Activated naive CD4-positive, alpha-beta T cell (primary cell): Measurements from ENCODE around the gene KIF13A.
"Not testable (repeated sequence)": the region's sequence is repeated elsewhere in the genome, so short reads cannot be mapped to it uniquely, and the experiment has no call there.

ENCODE experiments used
- DNase-seq, 4 experiments: peaks; one replicate each; lab custom pipeline; 2025; lab: John Stamatoyannopoulos, UW

Gene KIF13A

GRCh38 chr6:17932330-17932852 lies 55.0 kb downstream of the KIF13A start:
- DNase-seq, result no peak

GRCh38 chr6:17931227-17931626 lies 56.2 kb downstream of the KIF13A start:
- no peak for DNase-seq

- DNase-seq, result no peak
These were observed 57.0 kb downstream of the KIF13A start for GRCh38 chr6:17930321-17930993.

GRCh38 chr6:17928514-17929430 lies 58.7 kb downstream of the KIF13A start:
- DNase-seq, result no peak

- DNase-seq, result no peak
These were observed 59.7 kb downstream of the KIF13A start for GRCh38 chr6:17927705-17928104.

- DNase-seq, result no peak
These were observed 64.0 kb downstream of the KIF13A start for GRCh38 chr6:17923401-17923863.

DNA sequence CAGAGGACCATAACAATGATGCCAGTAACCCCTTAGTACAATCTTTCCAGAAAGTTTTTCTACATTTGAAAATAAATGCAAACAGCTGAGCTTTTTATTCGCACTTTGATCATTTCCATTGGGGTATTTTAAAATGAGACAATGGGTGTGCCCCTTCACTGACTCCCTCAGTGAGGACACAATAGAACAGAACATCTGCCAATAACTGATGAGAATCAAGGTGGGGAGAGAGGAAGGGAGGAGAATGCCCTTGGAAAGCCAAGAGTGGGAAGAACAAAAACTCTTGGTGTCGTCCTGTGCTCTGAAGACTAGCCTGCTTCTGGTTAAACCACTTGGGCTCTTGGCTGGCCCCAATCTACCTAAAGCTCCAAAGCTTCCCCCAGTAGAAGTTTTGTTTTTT lies 66.0 kb downstream of the KIF13A start:
- DNase-seq, result no peak

DNA sequence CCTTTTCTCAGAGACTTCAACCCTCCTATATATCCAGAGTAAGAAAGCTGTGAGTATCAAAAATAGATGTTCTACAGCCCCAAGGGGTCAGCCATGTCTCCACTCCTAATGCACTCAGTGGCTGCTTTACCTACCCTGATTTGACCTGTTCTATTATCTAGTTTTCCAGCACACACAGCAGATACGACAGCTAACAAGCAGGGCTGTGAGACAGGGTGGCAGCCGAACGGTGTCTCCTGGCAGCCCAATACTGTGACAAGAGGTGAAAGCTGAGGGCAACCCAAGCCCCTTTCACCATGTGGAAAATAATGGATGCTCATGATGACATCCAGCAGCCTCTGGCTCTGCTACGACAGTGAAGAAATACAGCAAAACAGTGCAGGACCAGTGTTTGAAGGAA lies 67.9 kb downstream of the KIF13A start:
- no peak for DNase-seq

GRCh38 chr6:17917837-17918763 lies 69.3 kb downstream of the KIF13A start:
- no peak for DNase-seq

- DNase-seq, result no peak
These were observed 72.8 kb downstream of the KIF13A start for GRCh38 chr6:17914651-17915050.

DNA sequence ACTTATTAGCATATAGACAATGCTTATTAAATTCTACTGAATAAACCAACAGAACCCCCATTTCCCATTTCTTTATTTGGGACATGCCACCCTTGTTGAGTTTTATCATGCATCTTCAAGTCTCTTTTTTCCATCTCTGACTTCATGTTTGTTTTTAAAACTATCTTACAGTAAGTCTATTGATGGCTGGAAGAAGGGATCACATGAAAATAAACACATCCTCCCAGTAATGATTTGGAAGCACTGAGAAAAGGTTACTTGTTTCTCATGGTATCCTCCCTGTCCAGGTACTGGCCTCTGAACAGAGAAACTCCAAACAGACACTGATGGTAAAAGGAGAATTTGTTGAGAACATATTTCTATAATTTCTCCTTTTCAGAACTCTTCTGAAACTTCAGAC lies 74.9 kb downstream of the KIF13A start:
- no peak for DNase-seq

DNA sequence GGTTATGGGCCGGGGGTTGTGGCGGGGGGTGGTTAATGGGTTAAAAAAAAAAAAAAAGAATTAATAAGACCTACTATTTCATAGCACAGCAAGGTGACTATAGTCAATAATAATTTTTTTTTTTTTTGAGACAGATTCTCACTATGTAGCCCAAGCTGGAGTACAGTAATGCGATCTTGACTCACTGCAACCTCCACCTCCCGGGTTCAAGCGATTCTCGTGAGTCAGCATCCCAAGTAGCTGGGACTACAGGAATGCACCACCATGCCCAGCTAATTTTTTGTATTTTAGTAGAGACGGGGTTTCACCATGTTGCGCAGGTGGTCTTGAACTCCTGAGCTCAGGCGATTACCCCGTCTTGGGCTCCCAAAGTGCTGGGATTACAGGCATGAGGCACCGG lies 75.8 kb downstream of the KIF13A start:
- DNase-seq, result not testable (repeated sequence)

DNA sequence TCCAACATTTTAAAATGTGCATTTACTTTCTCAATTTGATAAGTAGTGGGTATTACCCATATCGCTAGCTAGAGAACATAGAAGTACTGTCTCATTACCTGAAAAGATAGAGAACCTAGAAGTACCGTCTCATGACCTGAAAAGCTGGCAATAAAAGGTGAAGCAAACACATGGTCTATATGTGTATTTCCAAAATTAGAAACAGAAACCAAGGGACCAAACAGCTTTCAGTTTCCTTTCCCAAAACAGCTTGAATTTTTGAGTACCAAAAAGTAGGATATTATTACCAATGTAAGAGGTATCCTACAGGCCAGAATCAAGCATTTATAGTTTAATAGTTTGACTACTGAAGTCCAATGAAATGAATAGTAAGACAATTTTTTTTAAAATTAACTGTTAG lies 77.2 kb downstream of the KIF13A start:
- DNase-seq, result no peak

DNA sequence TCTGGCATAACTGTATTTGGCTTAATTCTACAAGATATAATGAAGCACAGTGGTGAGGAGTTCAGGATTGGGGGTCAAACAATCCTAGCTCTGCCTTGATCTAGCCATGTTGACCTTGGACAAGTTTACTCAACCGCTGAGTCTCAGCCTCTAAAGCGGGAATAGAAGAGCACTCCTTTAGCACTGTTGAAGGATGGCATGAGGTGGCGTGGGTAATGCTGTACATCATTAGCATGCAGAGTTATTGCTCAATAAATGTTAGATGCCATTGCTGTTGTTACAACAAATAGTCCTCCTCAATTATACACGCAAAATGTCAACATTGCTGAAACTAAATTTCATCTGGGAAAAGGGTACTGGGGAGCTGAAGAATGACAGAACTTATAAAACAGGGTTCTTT lies 78.6 kb downstream of the KIF13A start:
- DNase-seq, result no peak

DNA sequence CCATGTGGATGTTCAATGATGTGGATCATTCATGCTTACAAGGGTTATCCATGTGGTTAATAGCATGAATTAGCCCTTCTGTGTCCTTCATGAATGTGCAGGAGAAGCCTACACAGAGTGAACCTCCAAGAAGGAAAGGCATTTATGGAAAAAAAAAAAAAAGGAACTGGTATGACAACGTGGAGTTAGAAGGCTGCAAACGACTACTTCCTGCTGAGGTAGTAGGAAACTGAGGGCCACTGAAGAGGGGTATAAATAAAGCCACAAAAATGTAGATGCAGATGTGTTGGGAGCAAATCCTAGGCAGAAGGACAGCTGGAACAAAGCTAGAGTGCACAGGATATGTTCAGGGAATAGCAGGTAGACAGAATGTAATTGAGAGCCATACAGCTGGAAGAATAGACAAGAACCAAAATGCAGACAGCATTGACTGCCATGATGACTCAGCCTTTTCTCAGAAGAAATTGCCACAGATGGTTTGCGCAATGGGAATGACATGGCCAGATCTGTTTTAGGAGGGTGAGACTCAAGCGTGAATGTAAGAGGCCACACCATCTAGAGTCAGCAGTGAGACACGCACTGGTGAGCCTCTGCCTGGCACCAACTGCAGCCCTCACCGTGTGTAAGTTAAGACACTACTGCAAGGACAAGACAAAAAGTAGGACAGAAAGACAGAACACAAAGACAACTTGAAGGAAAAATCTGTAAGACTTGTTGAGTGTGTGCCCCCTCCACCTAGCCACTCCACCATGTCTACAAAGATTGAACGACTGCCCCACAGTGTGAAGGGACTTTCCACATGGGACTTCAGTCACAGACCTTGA lies 79.8 kb downstream of the KIF13A start:
- no peak for DNase-seq

DNA sequence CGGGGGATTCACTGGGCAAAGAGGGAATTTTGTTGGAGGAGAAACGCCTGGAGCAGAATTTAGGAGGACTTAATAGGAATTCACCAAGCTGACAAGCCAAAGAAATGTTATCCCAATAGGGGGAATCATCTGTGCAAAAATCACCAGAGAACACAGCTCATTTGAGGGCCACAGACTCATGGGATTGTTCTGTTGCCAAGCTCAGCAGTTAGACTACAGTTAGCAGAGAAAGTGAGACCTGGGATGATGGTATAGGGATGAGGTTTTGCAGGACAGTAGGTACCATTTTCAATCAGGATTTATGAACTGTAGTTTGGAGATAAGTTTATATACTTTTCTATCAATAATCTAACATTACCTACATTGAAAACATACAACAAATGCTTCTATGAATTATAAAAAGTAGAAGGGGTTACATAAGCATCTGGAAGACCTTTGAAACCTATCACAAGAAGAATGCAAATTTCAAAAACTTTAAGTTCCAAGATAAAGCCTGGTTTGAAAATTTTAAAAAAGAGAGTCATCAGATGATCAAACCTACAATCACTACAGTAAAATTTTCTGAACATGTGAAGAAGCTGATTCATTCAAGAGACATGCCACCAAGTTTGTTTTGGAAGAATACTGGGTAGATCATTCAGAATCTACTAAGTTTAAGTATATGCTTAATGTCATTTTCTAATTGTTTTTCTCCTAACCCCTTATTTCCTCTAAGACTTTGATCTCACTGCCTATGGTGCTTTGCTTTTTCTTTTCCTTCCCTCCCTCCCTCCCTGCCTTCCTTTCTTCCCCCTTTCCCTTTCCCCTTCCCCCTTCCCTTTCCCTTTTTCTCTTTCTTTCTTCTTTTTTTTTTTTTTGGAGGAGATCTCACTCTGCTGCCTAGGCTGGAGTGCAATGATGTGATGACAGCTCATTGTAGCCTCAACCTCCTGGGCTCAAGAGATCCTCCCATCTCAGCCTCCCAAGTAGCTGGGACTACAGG lies 81.5 kb downstream of the KIF13A start:
- DNase-seq, result no peak

DNA sequence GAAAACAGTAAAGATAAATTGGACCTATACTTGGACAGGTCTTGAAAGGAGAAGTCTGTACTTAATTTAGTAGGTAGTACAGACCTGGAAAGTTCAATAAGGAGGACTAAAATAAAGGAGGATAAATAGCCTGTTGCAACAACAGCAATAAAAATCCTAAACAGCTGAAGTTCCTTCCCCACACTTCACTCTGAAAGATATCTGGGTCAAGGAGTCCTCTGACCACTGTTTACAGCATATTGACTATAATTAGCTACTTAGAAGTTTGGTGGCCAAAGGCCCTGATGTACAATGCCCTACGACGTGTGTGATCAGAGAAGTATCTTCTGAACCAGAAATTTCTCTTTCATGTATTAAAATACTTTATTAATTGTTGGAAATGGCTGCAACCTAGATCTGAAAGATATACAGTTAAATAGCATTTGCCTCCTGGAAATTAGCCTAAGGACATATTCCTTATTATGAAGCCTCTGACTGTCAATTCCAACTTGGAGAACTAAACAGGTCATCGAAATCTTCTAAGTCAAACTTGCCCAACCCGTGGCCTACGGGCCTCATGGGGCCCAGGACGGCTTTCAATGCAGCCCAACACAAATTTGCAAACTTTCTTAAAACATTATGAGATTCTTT lies 82.8 kb downstream of the KIF13A start:
- no peak for DNase-seq

DNA sequence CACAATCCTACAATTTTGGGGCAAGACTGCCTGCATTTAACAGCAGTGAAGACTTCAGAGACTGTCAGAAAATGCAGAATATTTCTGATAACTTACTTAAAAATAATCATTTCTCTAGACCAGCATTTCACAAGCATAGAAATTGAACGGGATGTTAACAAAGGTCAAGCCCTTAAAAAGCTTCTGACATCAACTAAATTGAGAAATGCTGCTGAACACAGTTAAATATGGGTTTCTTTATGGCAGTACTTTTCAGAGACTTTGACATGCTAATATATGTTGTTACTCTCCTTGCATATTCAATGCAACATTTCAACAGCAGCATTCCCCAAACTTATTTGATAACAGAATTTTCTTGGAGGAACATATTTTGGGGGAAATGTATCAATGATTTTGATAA lies 84.5 kb downstream of the KIF13A start:
- DNase-seq, result no peak

GRCh38 chr6:17901493-17901892 lies 85.9 kb downstream of the KIF13A start:
- no peak for DNase-seq
